ENCODE results near the gene BBS9.

The BBS9 gene

GRCh38 chr7:33459340-33459751 is 330.0 kb downstream of the BBS9 start:
- Histone ChIP-seq H3K4me1 (ENCODE audit: control insufficient read depth in 1 of 2, insufficient read depth in 1 of 2, low read depth in 1 of 2, low read length in 1 of 2) (no peaks in the 10 kb centered on the region), H3K27ac (no peak overlapping the region), H3K27me3 (no peaks in the 10 kb centered on the region), H3K9me3 (no peaks in the 10 kb centered on the region), H3K4me3 (ENCODE audit: low read depth in 1 of 2, low read length in 1 of 2) (no peak overlapping the region), H3K36me3 (no peaks in the 10 kb centered on the region)
- TF ChIP-seq CTCF (IDR thresholded peaks at IDR 0.05), result no peak

DNA sequence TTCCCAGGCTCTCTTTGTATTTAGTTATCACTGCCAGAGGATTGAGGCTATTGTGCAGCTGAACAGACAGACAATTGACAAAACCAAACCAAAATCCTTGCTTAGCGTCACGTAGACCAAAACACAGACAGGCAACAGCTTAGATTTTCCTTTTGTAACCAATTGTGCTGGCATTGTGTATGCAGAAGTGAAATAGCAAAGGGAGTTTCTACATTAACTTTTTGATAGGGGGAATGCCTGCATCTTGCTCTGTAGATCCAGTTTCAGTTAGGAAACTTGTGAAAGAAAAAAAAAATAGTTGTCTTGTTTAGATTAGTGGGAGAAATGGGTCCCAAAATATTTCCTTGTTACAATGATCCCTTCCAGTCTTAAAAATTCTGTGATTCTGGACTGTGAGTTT is 333.8 kb downstream of the BBS9 start:
- TF ChIP-seq CTCF (IDR thresholded peaks at IDR 0.05), result no peak
- no peaks in the 10 kb centered on the region for H3K9me3 ChIP-seq
- no peak overlapping the region for H3K27ac ChIP-seq
- no peaks in the 10 kb centered on the region for H3K36me3 ChIP-seq
- no peaks in the 10 kb centered on the region for H3K4me1 ChIP-seq (ENCODE audit: control insufficient read depth in 1 of 2, insufficient read depth in 1 of 2, low read depth in 1 of 2, low read length in 1 of 2)
- H3K27me3 ChIP-seq, result no peaks in the 10 kb centered on the region
- H3K4me3 ChIP-seq (ENCODE audit: low read depth in 1 of 2, low read length in 1 of 2), result no peak overlapping the region

GRCh38 chr7:33466203-33466602 is 336.8 kb downstream of the BBS9 start:
- no peak overlapping the region for H3K4me3 ChIP-seq (ENCODE audit: low read depth in 1 of 2, low read length in 1 of 2)
- no peak for TF ChIP-seq CTCF (IDR thresholded peaks at IDR 0.05)
- no peak overlapping the region for H3K27ac ChIP-seq
- no peaks in the 10 kb centered on the region for H3K27me3 ChIP-seq
- H3K9me3 ChIP-seq, result no peaks in the 10 kb centered on the region
- no peaks in the 10 kb centered on the region for H3K36me3 ChIP-seq
- H3K4me1 ChIP-seq (ENCODE audit: control insufficient read depth in 1 of 2, insufficient read depth in 1 of 2, low read depth in 1 of 2, low read length in 1 of 2), result no peaks in the 10 kb centered on the region

- Histone ChIP-seq H3K4me1 (ENCODE audit: control insufficient read depth in 1 of 2, insufficient read depth in 1 of 2, low read depth in 1 of 2, low read length in 1 of 2) (no peaks in the 10 kb centered on the region), H3K4me3 (ENCODE audit: low read depth in 1 of 2, low read length in 1 of 2) (no peak overlapping the region), H3K36me3 (no peaks in the 10 kb centered on the region), H3K27me3 (no peaks in the 10 kb centered on the region), H3K27ac (no peak overlapping the region), H3K9me3 (no peaks in the 10 kb centered on the region)
- no peak for TF ChIP-seq CTCF (IDR thresholded peaks at IDR 0.05)
Observed at GRCh38 chr7:33471636-33472242, 342.4 kb downstream of the BBS9 start.

- Histone ChIP-seq H3K27me3 (no peaks in the 10 kb centered on the region), H3K27ac (no peak overlapping the region), H3K36me3 (no peaks in the 10 kb centered on the region), H3K4me3 (ENCODE audit: low read depth in 1 of 2, low read length in 1 of 2) (no peak overlapping the region), H3K4me1 (ENCODE audit: control insufficient read depth in 1 of 2, insufficient read depth in 1 of 2, low read depth in 1 of 2, low read length in 1 of 2) (no peaks in the 10 kb centered on the region), H3K9me3 (no peaks in the 10 kb centered on the region)
- TF ChIP-seq CTCF (IDR thresholded peaks at IDR 0.05), result no peak
Observed at GRCh38 chr7:33472348-33473025, 343.1 kb downstream of the BBS9 start.
